Activated T-cell treated with anti-CD3 and anti-CD28 coated beads, Interleukin-2, amount 50 U/mL, for 24 hours (primary cell): ENCODE data around the gene COL18A1.

ENCODE experiments used
- DNase-seq: peaks from one replicate; pipeline ENCODE4 v3.0.0-alpha.2; 2020
- H3K27ac Mint-ChIP-seq: 2 replicates; pipeline ENCODE4 v1.8.0; 2020; ENCODE audit warnings: mild to moderate bottlenecking, mixed read lengths
- H3K27me3 Mint-ChIP-seq: 2 replicates; pipeline ENCODE4 v1.8.0; 2020; ENCODE audit warnings: mixed read lengths
- H3K36me3 Mint-ChIP-seq: 2 replicates; pipeline ENCODE4 v1.8.0; 2020; ENCODE audit warnings: low read depth, mixed read lengths
- H3K4me1 Mint-ChIP-seq: 2 replicates; pipeline ENCODE4 v1.8.0; 2020; ENCODE audit warnings: low read depth, mixed read lengths
- H3K4me3 Mint-ChIP-seq: 2 replicates; pipeline ENCODE4 v1.8.0; 2020; ENCODE audit warnings: mild to moderate bottlenecking, moderate library complexity, mixed read lengths
- H3K9me3 Mint-ChIP-seq: 2 replicates; pipeline ENCODE4 v1.8.0; 2020; ENCODE audit warnings: mixed read lengths

COL18A1 gene

GRCh38 chr21:45374826-45375455, 30.0 kb upstream of the COL18A1 start:
- Mint-ChIP-seq H3K36me3 (no peaks in the 10 kb centered on the region), H3K27ac (no peak overlapping the region), H3K9me3 (no peaks in the 10 kb centered on the region), H3K4me3 (no peak overlapping the region), H3K4me1 (peaks cover 6% of the 10 kb centered on the region), H3K27me3 (peaks cover 24% of the 10 kb centered on the region)
- no peak for DNase-seq

DNA sequence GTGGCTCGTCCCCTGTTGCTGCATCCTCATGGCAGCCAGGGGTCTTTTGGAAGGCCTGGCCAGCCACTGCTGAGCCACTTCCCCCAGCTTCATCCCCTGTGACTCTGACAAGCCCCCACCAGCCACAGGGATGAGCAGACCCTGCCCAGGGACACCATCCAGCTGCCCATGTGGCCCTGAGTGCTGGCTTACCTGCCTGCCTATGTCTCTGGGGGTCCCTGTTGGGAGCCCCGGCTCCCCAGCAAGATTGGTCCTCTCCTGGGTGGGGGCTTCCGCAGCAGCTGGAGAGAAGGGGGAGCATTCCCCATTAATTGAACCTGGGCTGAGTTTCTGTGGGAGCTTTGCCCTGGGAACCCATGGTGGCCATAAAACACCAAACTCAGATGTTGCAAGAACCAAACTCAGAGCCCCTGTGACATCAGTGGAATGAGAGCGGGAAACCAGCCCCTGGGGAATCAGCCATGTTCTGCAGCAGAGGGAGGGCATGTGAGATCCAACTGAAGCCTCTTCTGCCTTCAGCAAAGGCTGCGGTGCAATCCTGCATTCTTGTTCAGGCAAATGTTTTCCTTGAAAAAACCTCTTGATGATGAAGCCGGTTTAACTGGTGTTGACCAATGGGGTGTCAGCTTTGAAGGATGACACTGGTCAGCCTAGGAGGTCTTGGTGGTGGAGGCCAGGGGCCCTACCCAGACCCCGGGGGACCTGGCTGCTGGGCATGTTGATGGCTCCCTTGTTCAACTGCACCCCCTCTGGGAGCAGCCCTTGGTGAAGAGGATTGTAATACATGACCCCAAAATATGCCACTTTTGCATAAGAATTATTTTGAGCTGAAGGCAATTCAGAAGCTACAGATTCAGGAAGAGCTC, 28.3 kb upstream of the COL18A1 start:
- no peaks in the 10 kb centered on the region for H3K9me3 Mint-ChIP-seq
- H3K27me3 Mint-ChIP-seq: peaks cover 25% of the 10 kb centered on the region
- no peak overlapping the region for H3K4me3 Mint-ChIP-seq
- no peak for DNase-seq
- H3K36me3 Mint-ChIP-seq: no peaks in the 10 kb centered on the region
- H3K4me1 Mint-ChIP-seq: no peaks in the 10 kb centered on the region
- H3K27ac Mint-ChIP-seq: no peak overlapping the region

- H3K36me3 Mint-ChIP-seq: no peaks in the 10 kb centered on the region
Observed at GRCh38 chr21:45377325-45377709, 27.6 kb upstream of the COL18A1 start.

GRCh38 chr21:45377866-45378257, 27.1 kb upstream of the COL18A1 start:
- Mint-ChIP-seq H3K27ac (no peak overlapping the region), H3K4me3 (no peak overlapping the region), H3K27me3 (peaks cover 24% of the 10 kb centered on the region), H3K9me3 (no peaks in the 10 kb centered on the region), H3K4me1 (no peaks in the 10 kb centered on the region), H3K36me3 (no peaks in the 10 kb centered on the region)
- no peak for DNase-seq

More at GRCh38 chr21:45377325-45377709, 27.6 kb upstream of the COL18A1 start:
- H3K4me3 Mint-ChIP-seq: no peak overlapping the region
- peaks cover 23% of the 10 kb centered on the region for H3K27me3 Mint-ChIP-seq
- DNase-seq: no peak
- no peak overlapping the region for H3K27ac Mint-ChIP-seq
- H3K4me1 Mint-ChIP-seq: no peaks in the 10 kb centered on the region
- H3K9me3 Mint-ChIP-seq: no peaks in the 10 kb centered on the region

DNA sequence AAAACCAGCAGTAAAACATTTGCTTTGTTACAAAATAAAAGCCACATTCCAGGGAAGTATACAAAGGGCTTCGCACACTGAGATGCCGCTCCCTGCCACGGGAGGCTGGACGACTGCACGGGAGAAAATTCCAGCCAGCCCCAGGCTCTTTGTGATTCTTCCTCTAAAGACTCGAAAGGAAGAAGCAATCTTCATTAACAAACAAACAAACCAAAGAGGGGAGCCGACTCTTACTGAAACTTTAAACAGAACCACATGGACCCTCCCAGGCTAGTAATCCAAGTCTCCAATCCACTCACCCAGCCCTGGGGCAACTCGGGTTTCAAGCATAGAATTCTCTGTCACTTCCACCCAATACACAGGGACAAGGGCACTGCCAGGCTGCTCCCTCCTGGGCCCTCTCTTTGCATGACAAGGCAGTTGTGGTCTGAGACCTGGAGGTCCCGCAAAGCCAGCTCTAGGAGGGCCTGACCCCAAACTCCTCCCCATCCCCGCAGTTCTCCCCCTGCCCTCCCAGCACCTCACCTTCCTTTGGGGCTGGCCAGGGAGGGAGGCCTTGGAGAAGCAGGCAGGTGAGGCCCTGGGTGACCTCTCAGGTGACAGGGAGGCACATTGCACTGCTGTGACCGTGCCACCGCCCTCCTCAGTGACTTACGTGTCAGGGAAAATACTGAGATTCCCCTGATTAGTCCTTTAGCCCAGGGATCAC, 26.6 kb upstream of the COL18A1 start:
- no peaks in the 10 kb centered on the region for H3K9me3 Mint-ChIP-seq
- peaks cover 26% of the 10 kb centered on the region for H3K27me3 Mint-ChIP-seq
- no peak for DNase-seq
- H3K4me1 Mint-ChIP-seq: no peaks in the 10 kb centered on the region
- no peak overlapping the region for H3K27ac Mint-ChIP-seq
- no peaks in the 10 kb centered on the region for H3K36me3 Mint-ChIP-seq
- no peak overlapping the region for H3K4me3 Mint-ChIP-seq

- H3K27me3 Mint-ChIP-seq: peaks cover 26% of the 10 kb centered on the region
- H3K27ac Mint-ChIP-seq: no peak overlapping the region
- no peak overlapping the region for H3K4me3 Mint-ChIP-seq
- DNase-seq: no peak
- no peaks in the 10 kb centered on the region for H3K4me1 Mint-ChIP-seq
- H3K36me3 Mint-ChIP-seq: no peaks in the 10 kb centered on the region
- H3K9me3 Mint-ChIP-seq: no peaks in the 10 kb centered on the region
Observed at GRCh38 chr21:45379171-45379900, 25.6 kb upstream of the COL18A1 start.

GRCh38 chr21:45379901-45380330, 25.0 kb upstream of the COL18A1 start:
- H3K27me3 Mint-ChIP-seq: peaks cover 28% of the 10 kb centered on the region
- no peaks in the 10 kb centered on the region for H3K9me3 Mint-ChIP-seq
- no peak overlapping the region for H3K4me3 Mint-ChIP-seq
- DNase-seq: no peak
- H3K36me3 Mint-ChIP-seq: no peaks in the 10 kb centered on the region
- H3K4me1 Mint-ChIP-seq: no peaks in the 10 kb centered on the region
- H3K27ac Mint-ChIP-seq: no peak overlapping the region

GRCh38 chr21:45380566-45380965, 24.4 kb upstream of the COL18A1 start:
- no peak for DNase-seq
- Mint-ChIP-seq H3K27me3 (peaks cover 29% of the 10 kb centered on the region), H3K36me3 (no peaks in the 10 kb centered on the region), H3K4me3 (no peak overlapping the region), H3K4me1 (no peaks in the 10 kb centered on the region), H3K9me3 (no peaks in the 10 kb centered on the region), H3K27ac (no peak overlapping the region)

DNA sequence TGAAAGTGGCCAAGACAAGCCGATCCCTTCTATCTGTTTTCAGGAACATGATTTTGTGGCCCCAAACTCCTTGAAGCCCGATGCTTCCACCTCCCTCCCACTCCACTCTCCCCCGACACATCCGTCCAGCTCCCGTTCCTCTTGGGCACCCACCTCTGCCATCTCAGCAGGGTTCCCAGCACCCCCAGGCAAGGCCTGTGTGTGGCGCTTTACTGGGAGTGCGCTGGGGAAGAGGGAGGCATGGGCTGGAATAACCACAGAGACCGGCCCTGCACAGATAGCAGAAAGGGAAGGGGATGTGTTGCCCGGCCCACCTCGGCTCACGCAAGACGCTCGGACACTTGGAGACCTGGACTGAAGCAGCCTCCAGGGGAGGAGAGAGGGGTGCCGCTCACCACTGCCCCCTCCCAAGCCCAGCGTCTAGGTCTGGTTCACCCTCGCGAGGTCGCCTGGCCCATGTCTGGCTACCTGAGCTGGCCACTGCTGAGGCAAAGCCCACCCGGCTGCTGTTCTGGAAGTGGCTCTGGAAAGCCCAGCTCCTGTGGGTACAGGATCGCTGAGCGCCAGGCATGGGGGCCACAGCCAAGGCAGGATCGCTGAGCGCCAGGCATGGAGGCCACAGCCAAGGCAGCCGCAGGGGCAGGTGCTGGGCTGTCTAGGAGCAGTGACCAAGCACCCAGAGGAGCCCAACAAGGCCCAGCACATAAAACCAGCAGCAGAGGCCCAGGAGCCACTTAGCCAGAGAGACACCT, 23.8 kb upstream of the COL18A1 start:
- DNase-seq: no peak
- Mint-ChIP-seq H3K36me3 (no peaks in the 10 kb centered on the region), H3K4me1 (no peaks in the 10 kb centered on the region), H3K9me3 (no peaks in the 10 kb centered on the region), H3K4me3 (no peak overlapping the region), H3K27me3 (peaks cover 29% of the 10 kb centered on the region), H3K27ac (no peak overlapping the region)

- no peaks in the 10 kb centered on the region for H3K9me3 Mint-ChIP-seq
- no peak overlapping the region for H3K27ac Mint-ChIP-seq
- DNase-seq: no peak
- no peaks in the 10 kb centered on the region for H3K36me3 Mint-ChIP-seq
- no peaks in the 10 kb centered on the region for H3K4me1 Mint-ChIP-seq
- no peak overlapping the region for H3K4me3 Mint-ChIP-seq
- peaks cover 35% of the 10 kb centered on the region for H3K27me3 Mint-ChIP-seq
Observed at GRCh38 chr21:45381865-45382696, 22.9 kb upstream of the COL18A1 start.

GRCh38 chr21:45382697-45382997, 22.3 kb upstream of the COL18A1 start:
- H3K36me3 Mint-ChIP-seq: no peaks in the 10 kb centered on the region
- no peaks in the 10 kb centered on the region for H3K9me3 Mint-ChIP-seq
- H3K27ac Mint-ChIP-seq: no peak overlapping the region
- no peak for DNase-seq
- peaks cover 38% of the 10 kb centered on the region for H3K27me3 Mint-ChIP-seq
- H3K4me3 Mint-ChIP-seq: no peak overlapping the region
- H3K4me1 Mint-ChIP-seq: no peaks in the 10 kb centered on the region

DNA sequence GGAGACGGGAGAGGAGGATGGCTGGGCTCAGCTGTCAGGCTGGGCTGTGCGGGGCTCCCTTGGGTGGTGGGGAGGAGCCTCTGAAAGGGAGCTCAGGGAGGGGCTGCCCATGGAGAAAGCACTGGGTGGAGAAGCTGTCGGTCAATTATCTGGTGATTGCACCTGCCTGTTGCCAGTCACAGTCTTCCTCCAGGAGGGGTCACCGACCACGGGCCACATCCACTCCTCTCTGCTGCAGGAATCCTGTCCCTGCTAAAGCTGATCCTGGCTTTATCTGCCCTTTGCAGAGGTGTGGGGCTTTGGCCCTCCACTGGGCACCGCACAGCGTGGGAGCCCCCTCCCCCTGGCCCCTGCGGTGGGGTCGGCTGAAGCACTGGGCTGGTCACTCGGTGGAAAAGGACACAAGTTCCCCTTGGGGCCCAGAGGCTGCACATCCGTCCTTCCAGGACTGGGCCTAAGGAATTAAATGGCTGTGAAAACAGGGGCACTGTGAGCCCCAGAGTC, 21.8 kb upstream of the COL18A1 start:
- H3K27ac Mint-ChIP-seq: no peak overlapping the region

GRCh38 chr21:45383615-45384201, 21.3 kb upstream of the COL18A1 start:
- Mint-ChIP-seq H3K4me1 (no peaks in the 10 kb centered on the region), H3K36me3 (no peaks in the 10 kb centered on the region), H3K27me3 (peaks cover 31% of the 10 kb centered on the region), H3K4me3 (no peak overlapping the region), H3K9me3 (no peaks in the 10 kb centered on the region), H3K27ac (no peak overlapping the region)
- DNase-seq: no peak

More for the DNA sequence above, 21.8 kb upstream of the COL18A1 start:
- no peak for DNase-seq
- no peak overlapping the region for H3K4me3 Mint-ChIP-seq
- H3K27me3 Mint-ChIP-seq: peaks cover 35% of the 10 kb centered on the region
- no peaks in the 10 kb centered on the region for H3K4me1 Mint-ChIP-seq
- no peaks in the 10 kb centered on the region for H3K9me3 Mint-ChIP-seq
- no peaks in the 10 kb centered on the region for H3K36me3 Mint-ChIP-seq
